Liver (tissue), 9 donors: Measurements from ENCODE around the gene SDK2. TPM values are rescaled to one million over a fixed set of nuclear protein-coding genes. Genes with fewer than 3 reads are reported as not detected.

Experiments used
- DNase-seq: peaks from one replicate; pipeline ENCODE4 v3.0.0-alpha.2; 2017; ENCODE audit warnings: low spot score
- H3K27ac ChIP-seq, 2 donors: one replicate each; pipeline ENCODE4 v1.7.0; 2013; ENCODE audit warnings: inconsistent platforms in 2 of 2, low read length in 2 of 2, control low read depth in 1 of 2, low read depth in 1 of 2, mild to moderate bottlenecking in 1 of 2
- H3K27me3 ChIP-seq, 4 donors: one replicate each; pipeline versions ENCODE4 v1.6.1 to v1.7.0; 2013; ENCODE audit warnings: low read length in 3 of 4, inconsistent platforms in 1 of 4, mild to moderate bottlenecking in 1 of 4, moderate library complexity in 1 of 4; ENCODE audit not compliant: control insufficient read depth in 4 of 4, insufficient read depth in 4 of 4
- H3K36me3 ChIP-seq, 4 donors: one replicate each; pipeline versions ENCODE4 v1.6.1 to v1.7.0; 2013; ENCODE audit warnings: low read length in 3 of 4, mild to moderate bottlenecking in 3 of 4, low read depth in 1 of 4, moderate library complexity in 1 of 4; ENCODE audit not compliant: control insufficient read depth in 4 of 4, insufficient read depth in 3 of 4
- H3K4me1 ChIP-seq, 4 donors: one replicate each; pipeline versions ENCODE4 v1.6.1 to v1.7.0; 2013; ENCODE audit warnings: low read length in 3 of 4, mild to moderate bottlenecking in 3 of 4, moderate library complexity in 1 of 4; ENCODE audit not compliant: control insufficient read depth in 4 of 4, insufficient read depth in 4 of 4
- H3K4me3 ChIP-seq, 3 donors: one replicate each; pipeline versions ENCODE4 v1.6.1 to v1.7.0; 2013; ENCODE audit warnings: low read length in 3 of 3, control low read depth in 1 of 3, low read depth in 1 of 3, mild to moderate bottlenecking in 1 of 3
- H3K9ac ChIP-seq, 2 donors: one replicate each; pipeline ENCODE4 v1.7.0; 2013; ENCODE audit warnings: low read length in 2 of 2, mild to moderate bottlenecking in 2 of 2, moderate library complexity in 2 of 2, control low read depth in 1 of 2, low read depth in 1 of 2
- H3K9me3 ChIP-seq, 4 donors: one replicate each; pipeline versions ENCODE4 v1.6.1 to v1.7.0; 2013; ENCODE audit warnings: low read length in 3 of 4; ENCODE audit not compliant: control insufficient read depth in 4 of 4
- EGR1 ChIP-seq, 2 donors: IDR thresholded peaks; 2 replicates each; pipeline ENCODE4 v1.6.1; 2016 to 2018; ENCODE audit warnings: antibody characterized with exemption in 2 of 2, low read depth in 2 of 2
- FOXA1 ChIP-seq: IDR thresholded peaks from 2 replicates; pipeline ENCODE4 v1.6.1; 2016; ENCODE audit warnings: antibody characterized with exemption
- FOXA2 ChIP-seq: IDR thresholded peaks from 2 replicates; pipeline ENCODE4 v1.6.1; 2016; ENCODE audit warnings: antibody characterized with exemption
- GABPA ChIP-seq, 2 donors: IDR thresholded peaks in 1 of 2; conservative IDR thresholded peaks in 1 of 2; 2 replicates each; pipeline ENCODE4 v1.6.1; 2016; ENCODE audit warnings: antibody characterized with exemption in 2 of 2, mild to moderate bottlenecking in 1 of 2, moderate library complexity in 1 of 2
- HNF4G ChIP-seq: IDR thresholded peaks from 2 replicates; pipeline ENCODE4 v1.6.1; 2016; ENCODE audit warnings: antibody characterized with exemption
- JUND ChIP-seq, 2 donors: IDR thresholded peaks; 2 replicates each; pipeline ENCODE4 v1.6.1; 2016; ENCODE audit warnings: antibody characterized with exemption in 2 of 2
- NR2F2 ChIP-seq: IDR thresholded peaks from 2 replicates; pipeline ENCODE4 v1.6.1; 2016; ENCODE audit warnings: antibody characterized with exemption
- RAD21 ChIP-seq, 2 donors: IDR thresholded peaks; 2 replicates each; pipeline ENCODE4 v1.6.1; 2016; ENCODE audit warnings: antibody characterized with exemption in 2 of 2, mild to moderate bottlenecking in 2 of 2
- RXRA ChIP-seq, 2 donors: IDR thresholded peaks; 2 replicates each; pipeline ENCODE4 v1.6.1; 2017 to 2018; ENCODE audit warnings: antibody characterized with exemption in 2 of 2, mild to moderate bottlenecking in 1 of 2
- SP1 ChIP-seq: IDR thresholded peaks from 2 replicates; pipeline ENCODE4 v1.6.1; 2018; ENCODE audit warnings: antibody characterized with exemption, mild to moderate bottlenecking
- TAF1 ChIP-seq: conservative IDR thresholded peaks from 2 replicates; pipeline ENCODE4 v1.6.1; 2016; ENCODE audit warnings: antibody characterized with exemption, mild to moderate bottlenecking
- WGBS: extraction: QIAGEN DNeasy Blood & Tissue Kit; methylation state at CpG from one replicate; pipeline ENCODE4 v1.1.7; 2013; 5-methylcytosine and 5-hydroxymethylcytosine counted together
- polyA plus RNA-seq, 2 donors: library from polyadenylated mRNA; stranded (reverse) in 1 of 2; unstranded in 1 of 2; fragments of 200-250 nt in 1 of 2; fragments of >200 nt in 1 of 2; fragmentation: Nextera tagmentation in 1 of 2; extraction: Ambion mirVana in 1 of 2; gene quantifications; one replicate each; pipeline versions ENCODE4 v1.2.1 to v1.2.3, GENCODE V29; 2013 to 2015
- total RNA-seq, 2 donors: library from RNA; depleted of rRNA; stranded (reverse); fragments of >200 nt; gene quantifications; one replicate each; pipeline ENCODE4 v1.2.3, GENCODE V29; 2014
- TF ChIP-seq, protein P1 (sequence below): IDR thresholded peaks from 2 replicates; pipeline ENCODE4 v1.6.1; 2016; ENCODE audit warnings: antibody characterized with exemption
- TF ChIP-seq, protein P2 (sequence below): IDR thresholded peaks from 2 replicates; pipeline ENCODE4 v1.6.1; 2016; ENCODE audit warnings: antibody characterized with exemption
- TF ChIP-seq, protein P3 (sequence below): IDR thresholded peaks from 2 replicates; pipeline ENCODE4 v1.6.1; 2016; ENCODE audit warnings: antibody characterized with exemption
- TF ChIP-seq, protein P4 (sequence below): fragments of 150-350 bp; IDR thresholded peaks from 2 replicates; pipeline ENCODE4 v1.5.1; 2017; ENCODE audit warnings: improper control_type of control experiment, low read depth, low read length; ENCODE audit not compliant: missing input control
- donor health status: healthy.
- donor health status: healthy.
- donor health status: healthy.
- donor health status: healthy.
- donor health status: healthy.

SDK2 gene
- total and polyA plus RNA-seq, 4 donors = 0.05 to 0.42 (median 0.10) TPM

DNA sequence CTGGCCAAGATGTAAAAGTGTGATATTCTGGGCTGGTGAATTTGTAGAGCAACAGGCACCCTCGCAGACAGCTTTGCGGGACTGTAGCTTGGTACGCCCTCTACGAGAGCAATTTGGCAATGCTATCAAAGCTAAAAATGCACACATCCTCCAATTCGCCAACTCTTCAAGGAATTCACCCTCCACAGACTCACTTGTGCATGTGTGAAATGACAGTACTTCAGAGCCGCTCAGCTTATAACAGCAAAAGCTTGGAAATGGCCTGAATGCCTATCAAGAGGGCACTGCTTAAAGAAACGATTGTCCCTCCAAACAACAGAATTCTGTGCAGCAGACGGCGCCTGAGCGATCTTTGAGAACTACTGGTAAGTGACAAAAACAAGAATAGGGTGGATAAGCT, 130.8 kb downstream of the SDK2 start:
- H3K9ac ChIP-seq = no peak overlapping the region

DNA sequence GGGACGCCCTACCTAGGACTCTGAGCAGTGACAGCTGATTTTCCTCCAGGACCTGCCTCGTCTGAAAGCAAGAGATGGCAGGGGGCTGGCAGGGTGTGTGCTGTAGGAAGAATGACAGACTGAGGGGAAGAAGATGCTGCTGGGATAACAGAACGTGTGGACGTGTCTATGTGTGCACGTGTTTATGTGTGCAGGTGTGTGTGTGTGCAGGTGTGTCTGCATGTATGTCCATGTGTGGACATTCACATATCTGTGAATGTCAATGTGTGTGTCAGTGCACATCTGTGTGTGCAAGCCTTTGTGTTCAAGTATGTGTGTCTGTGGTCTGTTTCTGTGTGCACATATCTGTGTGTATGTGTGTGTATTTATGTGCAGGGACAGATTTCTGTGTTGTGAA, 132.5 kb downstream of the SDK2 start:
- 73% methylated on average over 5 of the region's 5 CpGs for WGBS
- H3K27ac ChIP-seq = no peak overlapping the region
- no peak overlapping the region for H3K4me3 ChIP-seq
- no peaks in the 10 kb centered on the region for H3K4me1 ChIP-seq
- H3K9me3 ChIP-seq = no peaks in the 10 kb centered on the region
- no peak overlapping the region for H3K9ac ChIP-seq
- H3K27me3 ChIP-seq = peaks cover 0 to 2% (median 0%) of the 10 kb centered on the region in 4 donors
- no peaks in the 10 kb centered on the region for H3K36me3 ChIP-seq
- DNase-seq = no peak
- TF ChIP-seq, protein P1, sequence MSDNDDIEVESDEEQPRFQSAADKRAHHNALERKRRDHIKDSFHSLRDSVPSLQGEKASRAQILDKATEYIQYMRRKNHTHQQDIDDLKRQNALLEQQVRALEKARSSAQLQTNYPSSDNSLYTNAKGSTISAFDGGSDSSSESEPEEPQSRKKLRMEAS = no peak
- TF ChIP-seq HNF4G (no peak), GABPA (IDR thresholded peaks at IDR 0.05 in 1 of 2, conservative IDR thresholded peaks at IDR 0.05 in 1 of 2) (no peak), FOXA2 (no peak), FOXA1 (no peak), SP1 (no peak), EGR1 (IDR thresholded peaks at IDR 0.05; ENCODE audit: low read depth in 2 of 2) (no peak), NR2F2 (no peak), JUND (IDR thresholded peaks at IDR 0.05) (no peak), RXRA (IDR thresholded peaks at IDR 0.05) (no peak)
- TF ChIP-seq, protein P2, sequence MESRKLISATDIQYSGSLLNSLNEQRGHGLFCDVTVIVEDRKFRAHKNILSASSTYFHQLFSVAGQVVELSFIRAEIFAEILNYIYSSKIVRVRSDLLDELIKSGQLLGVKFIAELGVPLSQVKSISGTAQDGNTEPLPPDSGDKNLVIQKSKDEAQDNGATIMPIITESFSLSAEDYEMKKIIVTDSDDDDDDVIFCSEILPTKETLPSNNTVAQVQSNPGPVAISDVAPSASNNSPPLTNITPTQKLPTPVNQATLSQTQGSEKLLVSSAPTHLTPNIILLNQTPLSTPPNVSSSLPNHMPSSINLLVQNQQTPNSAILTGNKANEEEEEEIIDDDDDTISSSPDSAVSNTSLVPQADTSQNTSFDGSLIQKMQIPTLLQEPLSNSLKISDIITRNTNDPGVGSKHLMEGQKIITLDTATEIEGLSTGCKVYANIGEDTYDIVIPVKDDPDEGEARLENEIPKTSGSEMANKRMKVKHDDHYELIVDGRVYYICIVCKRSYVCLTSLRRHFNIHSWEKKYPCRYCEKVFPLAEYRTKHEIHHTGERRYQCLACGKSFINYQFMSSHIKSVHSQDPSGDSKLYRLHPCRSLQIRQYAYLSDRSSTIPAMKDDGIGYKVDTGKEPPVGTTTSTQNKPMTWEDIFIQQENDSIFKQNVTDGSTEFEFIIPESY = no peak
- TF ChIP-seq, protein P3, sequence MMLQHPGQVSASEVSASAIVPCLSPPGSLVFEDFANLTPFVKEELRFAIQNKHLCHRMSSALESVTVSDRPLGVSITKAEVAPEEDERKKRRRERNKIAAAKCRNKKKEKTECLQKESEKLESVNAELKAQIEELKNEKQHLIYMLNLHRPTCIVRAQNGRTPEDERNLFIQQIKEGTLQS = no peak
- TF ChIP-seq, protein P4, sequence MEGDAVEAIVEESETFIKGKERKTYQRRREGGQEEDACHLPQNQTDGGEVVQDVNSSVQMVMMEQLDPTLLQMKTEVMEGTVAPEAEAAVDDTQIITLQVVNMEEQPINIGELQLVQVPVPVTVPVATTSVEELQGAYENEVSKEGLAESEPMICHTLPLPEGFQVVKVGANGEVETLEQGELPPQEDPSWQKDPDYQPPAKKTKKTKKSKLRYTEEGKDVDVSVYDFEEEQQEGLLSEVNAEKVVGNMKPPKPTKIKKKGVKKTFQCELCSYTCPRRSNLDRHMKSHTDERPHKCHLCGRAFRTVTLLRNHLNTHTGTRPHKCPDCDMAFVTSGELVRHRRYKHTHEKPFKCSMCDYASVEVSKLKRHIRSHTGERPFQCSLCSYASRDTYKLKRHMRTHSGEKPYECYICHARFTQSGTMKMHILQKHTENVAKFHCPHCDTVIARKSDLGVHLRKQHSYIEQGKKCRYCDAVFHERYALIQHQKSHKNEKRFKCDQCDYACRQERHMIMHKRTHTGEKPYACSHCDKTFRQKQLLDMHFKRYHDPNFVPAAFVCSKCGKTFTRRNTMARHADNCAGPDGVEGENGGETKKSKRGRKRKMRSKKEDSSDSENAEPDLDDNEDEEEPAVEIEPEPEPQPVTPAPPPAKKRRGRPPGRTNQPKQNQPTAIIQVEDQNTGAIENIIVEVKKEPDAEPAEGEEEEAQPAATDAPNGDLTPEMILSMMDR = no peak

More for the DNA sequence above, 130.8 kb downstream of the SDK2 start:
- 79% methylated on average over 10 of the region's 10 CpGs for WGBS
- Histone ChIP-seq H3K36me3 (no peaks in the 10 kb centered on the region), H3K4me3 (no peak overlapping the region), H3K27me3 (peaks cover 0 to 2% (median 0%) of the 10 kb centered on the region in 4 donors), H3K4me1 (no peaks in the 10 kb centered on the region), H3K9me3 (no peaks in the 10 kb centered on the region), H3K27ac (no peak overlapping the region)
- DNase-seq = no peak
- TF ChIP-seq FOXA2 (no peak), RXRA (IDR thresholded peaks at IDR 0.05) (no peak), NR2F2 (no peak), HNF4G (no peak), SP1 (no peak), TAF1 (no peak), GABPA (IDR thresholded peaks at IDR 0.05 in 1 of 2, conservative IDR thresholded peaks at IDR 0.05 in 1 of 2) (no peak), RAD21 (IDR thresholded peaks at IDR 0.05) (no peak)
- TF ChIP-seq, protein P2 = no peak
- TF ChIP-seq, protein P3 = no peak
- TF ChIP-seq, protein P4 = no peak
- TF ChIP-seq, protein P1 = no peak
